SK-N-SH (cell line): Measurements from ENCODE around the gene GPR137B. TPM values are rescaled to one million over a fixed set of nuclear protein-coding genes. Genes with fewer than 3 reads are reported as not detected.

Experiments
- CTCF ChIA-PET: fragments of 300-600, 350-600 bp; formaldehyde crosslinking; extraction: SDS; loops from one replicate; lab custom pipeline; 2021; lab: Yijun Ruan, JAX
- POLR2A ChIA-PET: fragments of 350-600 bp; sonication (Branson Sonifier 250); formaldehyde crosslinking; extraction: SDS; loops from one replicate; lab custom pipeline; 2020; ENCODE audit warnings: antibody characterized with exemption, inconsistent platforms; lab: Yijun Ruan, JAX
- DNase-seq: peaks from one replicate; pipeline ENCODE4 v3.0.0; 2012
- H2AFZ ChIP-seq: fragments of 200-600 bp; sonication (generic); 2 replicates; pipeline ENCODE4 v1.8.1; 2016; ENCODE audit warnings: antibody characterized with exemption, mild to moderate bottlenecking, low read depth
- H3F3A ChIP-seq: fragments of 200-600 bp; sonication (generic); replicated peaks from 2 replicates; pipeline ENCODE3; 2016; ENCODE audit warnings: antibody characterized with exemption, mild to moderate bottlenecking; ENCODE audit not compliant: insufficient read depth
- H3K27ac ChIP-seq, 2 experiments: fragments of 200-500 bp in 1 of 2; fragments of 200-600 bp in 1 of 2; sonication (Bioruptor generic) in 1 of 2; sonication (generic), shearing (Covaris generic) in 1 of 2; 2 replicates each; pipeline versions ENCODE4 v1.5.1 to v1.6.1; 2014 to 2016; ENCODE audit warnings: low read depth in 2 of 2, inconsistent platforms in 1 of 2, low read length in 1 of 2, mild to moderate bottlenecking in 1 of 2, mixed read lengths in 1 of 2
- H3K27me3 ChIP-seq: fragments of 200-600 bp; sonication (generic), shearing (Covaris generic); 2 replicates; pipeline ENCODE4 v1.6.1; 2016; ENCODE audit warnings: mixed run types; ENCODE audit not compliant: insufficient read depth
- H3K36me3 ChIP-seq, 2 experiments: fragments of 200-500 bp in 1 of 2; fragments of 200-600 bp in 1 of 2; sonication (Bioruptor generic) in 1 of 2; sonication (generic) in 1 of 2; replicated peaks in 1 of 2; 2 replicates each; pipeline versions ENCODE3 to v1.5.1; 2014 to 2016; ENCODE audit warnings: low read length in 1 of 2, mild to moderate bottlenecking in 1 of 2; ENCODE audit not compliant: insufficient read depth in 2 of 2, control insufficient read depth in 1 of 2
- H3K4me1 ChIP-seq, 2 experiments: fragments of 200-500 bp in 1 of 2; fragments of 200-600 bp in 1 of 2; sonication (Bioruptor generic) in 1 of 2; sonication (generic), shearing (Covaris generic) in 1 of 2; 2 replicates each; pipeline versions ENCODE4 v1.5.1 to v1.6.1; 2014 to 2016; ENCODE audit warnings: low read depth in 1 of 2, low read length in 1 of 2, mixed run types in 1 of 2; ENCODE audit not compliant: insufficient read depth in 2 of 2, control insufficient read depth in 1 of 2
- H3K4me2 ChIP-seq: fragments of 200-600 bp; sonication (generic), shearing (Covaris generic); 2 replicates; pipeline ENCODE4 v1.6.1; 2017; ENCODE audit warnings: mixed run types
- H3K4me3 ChIP-seq, 2 experiments: fragments of 200-500 bp in 1 of 2; fragments of 200-600 bp in 1 of 2; sonication (Bioruptor generic) in 1 of 2; sonication (generic), shearing (Covaris generic) in 1 of 2; 2 replicates each; pipeline versions ENCODE4 v1.5.1 to v1.8.1; 2014 to 2016; ENCODE audit warnings: low read depth in 2 of 2, inconsistent platforms in 1 of 2, low read length in 1 of 2, mild to moderate bottlenecking in 1 of 2, mixed read lengths in 1 of 2, moderate library complexity in 1 of 2
- H3K79me2 ChIP-seq: fragments of 200-600 bp; sonication (generic); 2 replicates; pipeline ENCODE4 v1.8.1; 2017; ENCODE audit warnings: mild to moderate bottlenecking; ENCODE audit not compliant: insufficient read depth
- H3K9ac ChIP-seq: fragments of 200-600 bp; sonication (generic); 2 replicates; pipeline ENCODE4 v1.6.1; 2017; ENCODE audit warnings: mixed run types
- H3K9me2 ChIP-seq: fragments of 200-600 bp; sonication (generic); 2 replicates; pipeline ENCODE4 v1.6.1; 2017; ENCODE audit warnings: mixed run types
- H3K9me3 ChIP-seq: fragments of 200-600 bp; sonication (generic); 2 replicates; pipeline ENCODE4 v1.6.1; 2017; ENCODE audit warnings: mixed run types, mild to moderate bottlenecking, moderate library complexity
- H4K20me1 ChIP-seq: fragments of 200-600 bp; sonication (generic); 2 replicates; pipeline ENCODE4 v1.6.1; 2017; ENCODE audit warnings: mild to moderate bottlenecking, mixed run types; ENCODE audit not compliant: insufficient read depth
- CHD2 ChIP-seq: fragments of 150-350 bp; IDR thresholded peaks from 2 replicates; pipeline ENCODE4 v1.6.1; 2018; ENCODE audit warnings: low read length; ENCODE audit not compliant: partially characterized antibody
- ELF1 ChIP-seq: IDR thresholded peaks from 2 replicates; pipeline ENCODE4 v1.4.0; 2012
- EZH2phosphoT487 ChIP-seq: fragments of 200-600 bp; sonication (generic); IDR thresholded peaks from 2 replicates; pipeline ENCODE4 v1.6.1; 2017; ENCODE audit warnings: low read depth, mixed run types, mild to moderate bottlenecking, antibody characterized with exemption, moderate library complexity, borderline replicate concordance
- FOXJ3 ChIP-seq: sonication (generic); formaldehyde crosslinking; IDR thresholded peaks from 2 replicates; pipeline ENCODE4 v1.5.1; 2020; ENCODE audit warnings: mild to moderate bottlenecking, missing genetic modification reagents
- FOXM1 ChIP-seq: IDR thresholded peaks from 2 replicates; pipeline ENCODE4 v1.4.0; 2012; ENCODE audit warnings: low read depth, mild to moderate bottlenecking
- MXI1 ChIP-seq: IDR thresholded peaks from 2 replicates; pipeline ENCODE4 v1.6.1; 2012; ENCODE audit warnings: mild to moderate bottlenecking, low read depth, low read length, improper control_type of control experiment
- NFIC ChIP-seq: IDR thresholded peaks from 2 replicates; pipeline ENCODE4 v1.4.0; 2012; ENCODE audit warnings: borderline replicate concordance
- NRF1 ChIP-seq: IDR thresholded peaks from 2 replicates; pipeline ENCODE4 v1.6.1; 2012; ENCODE audit warnings: low read depth, mild to moderate bottlenecking, low read length
- POLR2AphosphoS5 ChIP-seq: IDR thresholded peaks from 2 replicates; pipeline ENCODE4 v1.6.1; 2012; ENCODE audit warnings: low read depth, low read length
- RFX5 ChIP-seq: IDR thresholded peaks from 2 replicates; pipeline ENCODE4 v1.6.1; 2012; ENCODE audit warnings: mild to moderate bottlenecking, improper control_type of control experiment, low read length
- RXRA ChIP-seq: IDR thresholded peaks from 2 replicates; pipeline ENCODE4 v1.4.0; 2012; ENCODE audit warnings: low read depth, mild to moderate bottlenecking, borderline replicate concordance
- TAF1 ChIP-seq: IDR thresholded peaks from 2 replicates; pipeline ENCODE4 v1.6.1; 2012; ENCODE audit warnings: low read depth, mild to moderate bottlenecking, low read length, moderate library complexity, borderline replicate concordance
- TEAD4 ChIP-seq: IDR thresholded peaks from 2 replicates; pipeline ENCODE4 v1.4.0; 2012; ENCODE audit warnings: mild to moderate bottlenecking, borderline replicate concordance; ENCODE audit not compliant: insufficient read depth
- YY1 ChIP-seq: IDR thresholded peaks from 2 replicates; pipeline ENCODE4 v1.4.0; 2012; ENCODE audit warnings: low read depth, mild to moderate bottlenecking
- WGBS: methylation state at CpG from one replicate; pipeline ENCODE4 v1.1.6; 2017; ENCODE audit warnings: low lambda C conversion rate; 5-methylcytosine and 5-hydroxymethylcytosine counted together
- polyA plus RNA-seq, 3 experiments: library from polyadenylated mRNA; depleted of rRNA; stranded (reverse); fragments of >200 nt; gene quantifications; 2 replicates each; pipeline ENCODE4 v1.2.3, GENCODE V29; 2012
- TF ChIP-seq, protein P1 (sequence below): IDR thresholded peaks from 2 replicates; pipeline ENCODE4 v1.4.0; 2012; ENCODE audit warnings: low read depth, borderline replicate concordance
- TF ChIP-seq, protein P2 (sequence below): IDR thresholded peaks from 2 replicates; pipeline ENCODE4 v1.4.0; 2012; ENCODE audit warnings: low read depth
- TF ChIP-seq, protein P3 (sequence below): fragments of 200-600 bp; sonication (generic); IDR thresholded peaks from 2 replicates; pipeline ENCODE4 v1.6.1; 2017; ENCODE audit warnings: antibody characterized with exemption, mild to moderate bottlenecking, moderate library complexity

GPR137B gene
- polyA plus RNA-seq, 1 of the 3 experiments (the other 2 are of a cell fraction), result 7.0 TPM

DNA sequence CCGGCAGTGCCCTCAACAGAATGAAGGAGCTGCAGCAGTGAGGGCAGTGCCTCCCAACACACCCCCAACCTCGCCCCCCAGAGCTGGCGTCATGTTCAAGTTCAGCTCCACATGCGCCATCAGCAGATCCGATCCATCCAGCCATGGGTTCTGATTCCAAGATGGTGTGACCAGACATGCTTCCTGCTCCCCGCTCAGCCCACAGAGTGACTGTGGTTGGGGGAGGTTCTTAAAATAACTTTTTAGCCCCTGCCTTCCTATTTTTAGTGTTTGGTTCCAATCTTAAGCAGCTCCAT is 30.1 kb upstream of the GPR137B start:
- Histone ChIP-seq H2AFZ (no peak overlapping the region), H3K9ac (no peak overlapping the region), H3K4me2 (no peak overlapping the region), H3K4me3 (no peak overlapping the region), H4K20me1 (no peaks in the 10 kb centered on the region), H3K36me3 (no peaks in the 10 kb centered on the region), H3K27me3 (no peaks in the 10 kb centered on the region), H3K9me3 (no peaks in the 10 kb centered on the region), H3K4me1 (peaks cover 0 to 5% of the 10 kb centered on the region in 2 experiments; a peak in 1 of 4 replicates), H3K9me2 (no peaks in the 10 kb centered on the region), H3F3A (no peaks in the 10 kb centered on the region), H3K79me2 (no peaks in the 10 kb centered on the region), H3K27ac (no peak overlapping the region)
- ChIA-PET POLR2A (no interaction called here), CTCF (interaction anchor here (0.9 to 1.3 kb wide), 2 partner anchors 278 to 420 kb away, joined by 3 read pairs; no protein-coding TSS in a partner anchor)
- TF ChIP-seq FOXM1, result no peak
- no peak for TF ChIP-seq RFX5
- TF ChIP-seq, protein P1, sequence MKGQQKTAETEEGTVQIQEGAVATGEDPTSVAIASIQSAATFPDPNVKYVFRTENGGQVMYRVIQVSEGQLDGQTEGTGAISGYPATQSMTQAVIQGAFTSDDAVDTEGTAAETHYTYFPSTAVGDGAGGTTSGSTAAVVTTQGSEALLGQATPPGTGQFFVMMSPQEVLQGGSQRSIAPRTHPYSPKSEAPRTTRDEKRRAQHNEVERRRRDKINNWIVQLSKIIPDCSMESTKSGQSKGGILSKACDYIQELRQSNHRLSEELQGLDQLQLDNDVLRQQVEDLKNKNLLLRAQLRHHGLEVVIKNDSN, result no peak
- no peak for TF ChIP-seq FOXJ3
- 75% methylated on average over 1 of the region's 6 CpGs for WGBS
- DNase-seq, result no peak

DNA sequence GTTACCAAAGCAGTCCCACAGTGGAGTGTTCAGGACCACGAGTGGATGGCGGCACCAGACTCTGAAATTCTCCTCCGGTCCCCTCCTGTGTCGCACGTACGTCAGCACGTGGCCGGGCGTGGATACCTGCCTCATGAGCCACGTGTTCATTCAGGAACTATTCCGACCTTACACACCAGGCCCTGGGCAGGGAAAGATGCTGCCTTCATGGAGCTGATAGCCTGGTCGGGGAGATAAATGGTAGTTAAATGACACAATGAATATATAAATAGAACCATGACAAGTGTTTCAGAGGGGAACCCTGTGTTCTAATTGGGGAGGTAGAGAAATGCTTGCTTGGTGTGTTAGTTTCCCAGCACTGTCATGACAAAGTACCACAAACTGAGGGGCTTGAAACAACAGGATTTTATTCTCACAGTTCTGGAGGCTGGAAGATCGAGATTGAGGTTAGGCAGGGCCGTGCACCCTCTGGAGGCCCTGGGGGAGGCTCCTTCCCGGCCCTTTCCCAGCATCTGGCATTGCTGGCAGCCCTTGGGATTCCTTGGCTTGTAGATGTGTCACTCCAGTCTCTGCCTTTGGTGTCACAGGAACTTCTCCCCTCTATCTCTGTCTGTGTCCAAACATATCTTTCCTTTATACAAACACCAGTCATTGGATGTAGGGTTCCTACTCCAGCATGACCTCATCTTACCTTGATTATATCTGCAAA is 28.9 kb upstream of the GPR137B start:
- no peaks in the 10 kb centered on the region for H3K9me2 ChIP-seq
- no peaks in the 10 kb centered on the region for H3K27me3 ChIP-seq
- H3K4me2 ChIP-seq, result no peak overlapping the region
- ChIA-PET POLR2A (no interaction called here), CTCF (interaction anchor here (1.0 to 1.4 kb wide), 4 partner anchors 9 to 1385 kb away, joined by 3 read pairs; no protein-coding TSS in a partner anchor)
- no peak overlapping the region for H3K27ac ChIP-seq
- no peak for DNase-seq
- no peaks in the 10 kb centered on the region for H4K20me1 ChIP-seq
- no peak overlapping the region for H3K4me3 ChIP-seq
- peaks cover 0 to 5% of the 10 kb centered on the region in 2 experiments; a peak in 1 of 4 replicates for H3K4me1 ChIP-seq
- no peaks in the 10 kb centered on the region for H3K36me3 ChIP-seq
- TF ChIP-seq RXRA (no peak), NRF1 (no peak), MXI1 (no peak), POLR2AphosphoS5 (no peak), YY1 (no peak), TEAD4 (no peak), TAF1 (no peak), EZH2phosphoT487 (no peak), NFIC (no peak), ELF1 (no peak), CHD2 (no peak)
- TF ChIP-seq, protein P2, sequence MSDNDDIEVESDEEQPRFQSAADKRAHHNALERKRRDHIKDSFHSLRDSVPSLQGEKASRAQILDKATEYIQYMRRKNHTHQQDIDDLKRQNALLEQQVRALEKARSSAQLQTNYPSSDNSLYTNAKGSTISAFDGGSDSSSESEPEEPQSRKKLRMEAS, result no peak
- TF ChIP-seq, protein P3, sequence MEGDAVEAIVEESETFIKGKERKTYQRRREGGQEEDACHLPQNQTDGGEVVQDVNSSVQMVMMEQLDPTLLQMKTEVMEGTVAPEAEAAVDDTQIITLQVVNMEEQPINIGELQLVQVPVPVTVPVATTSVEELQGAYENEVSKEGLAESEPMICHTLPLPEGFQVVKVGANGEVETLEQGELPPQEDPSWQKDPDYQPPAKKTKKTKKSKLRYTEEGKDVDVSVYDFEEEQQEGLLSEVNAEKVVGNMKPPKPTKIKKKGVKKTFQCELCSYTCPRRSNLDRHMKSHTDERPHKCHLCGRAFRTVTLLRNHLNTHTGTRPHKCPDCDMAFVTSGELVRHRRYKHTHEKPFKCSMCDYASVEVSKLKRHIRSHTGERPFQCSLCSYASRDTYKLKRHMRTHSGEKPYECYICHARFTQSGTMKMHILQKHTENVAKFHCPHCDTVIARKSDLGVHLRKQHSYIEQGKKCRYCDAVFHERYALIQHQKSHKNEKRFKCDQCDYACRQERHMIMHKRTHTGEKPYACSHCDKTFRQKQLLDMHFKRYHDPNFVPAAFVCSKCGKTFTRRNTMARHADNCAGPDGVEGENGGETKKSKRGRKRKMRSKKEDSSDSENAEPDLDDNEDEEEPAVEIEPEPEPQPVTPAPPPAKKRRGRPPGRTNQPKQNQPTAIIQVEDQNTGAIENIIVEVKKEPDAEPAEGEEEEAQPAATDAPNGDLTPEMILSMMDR, result no peak
- no peak overlapping the region for H3K9ac ChIP-seq
- H3K9me3 ChIP-seq, result no peaks in the 10 kb centered on the region
- no peaks in the 10 kb centered on the region for H3K79me2 ChIP-seq
- no peak overlapping the region for H2AFZ ChIP-seq
- 63% methylated on average over 15 of the region's 15 CpGs for WGBS
- H3F3A ChIP-seq, result no peaks in the 10 kb centered on the region
